ENCODE measurements around the gene VASH2.
"Not testable (repeated sequence)": the region's sequence is repeated elsewhere in the genome, so short reads cannot be mapped to it uniquely, and the experiment has no call there.

VASH2 gene

DNA sequence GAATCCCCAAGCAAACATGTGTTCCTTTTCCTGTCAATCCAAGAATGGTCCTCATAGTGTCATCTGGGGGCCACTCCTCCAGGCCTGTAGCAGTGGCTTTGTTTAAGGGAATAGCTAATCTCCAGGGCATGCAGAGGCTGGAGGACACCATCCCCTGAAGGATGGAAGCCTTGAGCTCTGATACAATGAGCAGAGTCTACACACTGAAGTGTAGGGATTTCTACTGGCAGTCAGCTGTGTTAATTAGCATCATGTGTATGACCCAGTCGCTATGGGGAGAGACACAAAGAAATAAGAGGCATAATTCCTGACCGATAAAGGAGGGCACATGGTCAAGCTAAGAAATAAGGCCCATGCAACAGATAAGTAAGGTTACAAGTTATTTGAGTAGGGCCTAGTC lies 36.2 kb downstream of the VASH2 start:
- Histone ChIP-seq H3K36me3 (ENCODE audit: insufficient read depth, low read length) (peaks cover 24% of the 10 kb centered on the region), H3K4me1 (ENCODE audit: insufficient read depth, low read length) (peaks cover 11% of the 10 kb centered on the region), H3K9me3 (ENCODE audit: control insufficient read depth, insufficient read depth, low read length) (no peaks in the 10 kb centered on the region), H3K9ac (ENCODE audit: low read depth, low read length) (no peak overlapping the region)

DNA sequence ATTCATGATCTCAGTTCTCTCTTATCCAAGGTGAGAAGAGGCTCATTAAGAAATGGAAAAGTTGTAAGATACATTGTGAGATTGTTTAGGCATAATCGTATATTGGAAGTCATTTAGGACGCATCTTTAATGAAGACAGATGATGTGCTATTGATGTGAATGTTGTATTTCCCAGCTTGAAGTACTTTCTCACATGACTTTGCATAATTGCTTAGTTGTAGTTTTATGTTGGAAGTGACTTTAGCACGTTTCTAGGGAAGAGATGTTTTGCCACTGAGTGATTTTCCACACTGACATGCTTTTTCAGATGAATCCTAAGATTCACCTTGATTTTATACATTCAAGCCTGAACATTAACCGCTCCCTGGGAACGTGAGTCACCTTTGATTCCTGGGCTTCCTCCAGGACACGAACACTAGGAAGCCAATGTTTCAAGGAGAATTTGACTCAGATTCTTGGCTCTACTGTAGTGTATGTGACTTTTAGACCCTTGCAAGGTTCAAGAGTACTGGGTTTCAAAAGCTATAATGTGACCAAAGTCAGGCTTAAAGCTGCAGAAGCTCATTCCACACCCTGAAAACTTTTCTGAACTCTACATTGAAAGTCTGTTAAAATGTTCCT lies 37.5 kb downstream of the VASH2 start:
- H3K9me3 ChIP-seq (ENCODE audit: control insufficient read depth, insufficient read depth, low read length), result no peaks in the 10 kb centered on the region
- peaks cover 31% of the 10 kb centered on the region for H3K36me3 ChIP-seq (ENCODE audit: insufficient read depth, low read length)

DNA sequence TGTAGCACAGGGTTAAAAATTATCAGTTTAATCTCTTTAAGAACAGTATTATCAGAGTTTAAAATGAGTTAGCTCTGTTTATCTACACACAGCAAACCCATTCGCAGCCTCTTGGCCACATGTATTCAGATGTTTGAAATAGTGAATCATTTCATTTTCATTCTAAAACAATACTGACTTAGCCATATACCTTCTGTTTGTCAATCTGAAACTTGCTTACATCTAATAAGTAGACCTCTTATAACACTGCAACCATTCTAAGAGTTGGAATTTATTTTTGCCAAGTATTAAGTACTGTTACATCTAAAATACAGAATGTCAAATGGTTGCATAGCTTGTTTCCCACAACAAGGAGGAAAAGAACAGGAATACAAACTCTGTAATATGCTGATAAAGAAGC lies 39.9 kb downstream of the VASH2 start:
- Histone ChIP-seq H3K36me3 (ENCODE audit: insufficient read depth, low read length) (peaks cover 24% of the 10 kb centered on the region), H3K9ac (ENCODE audit: low read depth, low read length) (no peak overlapping the region), H3K4me1 (ENCODE audit: insufficient read depth, low read length) (peaks cover 11% of the 10 kb centered on the region), H3K9me3 (ENCODE audit: control insufficient read depth, insufficient read depth, low read length) (no peaks in the 10 kb centered on the region)

More for the DNA sequence above, 37.5 kb downstream of the VASH2 start:
- Histone ChIP-seq H3K9ac (ENCODE audit: low read depth, low read length) (no peak overlapping the region), H3K4me1 (ENCODE audit: insufficient read depth, low read length) (peaks cover 11% of the 10 kb centered on the region)

DNA sequence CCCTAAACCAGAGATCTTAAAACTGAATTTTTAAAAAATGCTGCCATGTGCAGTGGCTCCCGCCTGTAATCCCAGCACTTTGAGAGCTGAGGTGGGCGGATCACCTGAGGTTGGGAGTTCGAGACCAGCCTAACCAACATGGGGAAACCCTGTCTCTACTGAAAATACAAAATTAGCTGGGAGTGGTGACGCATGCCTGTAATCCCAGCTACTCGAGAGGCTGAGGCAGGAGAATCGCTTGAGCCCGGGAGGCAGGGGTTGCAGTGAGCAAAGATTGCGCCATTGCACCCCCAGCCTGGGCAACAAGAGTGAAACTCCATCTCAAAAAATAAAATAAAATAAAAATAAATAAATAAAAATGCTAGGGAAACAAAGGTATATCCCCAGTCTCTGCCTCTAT lies 43.6 kb downstream of the VASH2 start:
- peaks cover 14% of the 10 kb centered on the region; the same call in 1 of the 2 replicates for H3K36me3 ChIP-seq (ENCODE audit: insufficient read depth, low read length)
- not testable (repeated sequence) for H3K9ac ChIP-seq (ENCODE audit: low read depth, low read length); H3K9me3 ChIP-seq (ENCODE audit: control insufficient read depth, insufficient read depth, low read length); H3K4me1 ChIP-seq (ENCODE audit: insufficient read depth, low read length)

DNA sequence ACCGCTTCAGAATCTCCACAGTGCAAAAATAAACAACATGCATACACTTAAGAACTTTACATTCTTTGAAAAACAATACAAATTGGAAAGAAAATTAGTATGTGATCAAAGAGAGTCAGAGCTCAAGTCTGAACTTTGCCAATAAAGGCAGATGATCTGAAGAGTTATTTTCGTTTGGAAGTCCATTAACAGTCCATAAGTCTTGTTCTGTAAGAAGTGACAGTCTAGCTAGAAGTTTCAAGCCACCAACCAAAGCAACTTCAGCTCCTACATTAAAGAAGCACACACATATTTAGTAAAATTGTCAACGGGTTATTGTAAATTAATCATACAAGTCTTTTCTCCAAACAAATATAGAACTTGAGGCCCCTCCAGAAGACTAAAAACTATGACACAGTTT lies 44.6 kb downstream of the VASH2 start:
- peaks cover 7% of the 10 kb centered on the region; the same call in 1 of the 2 replicates for H3K36me3 ChIP-seq (ENCODE audit: insufficient read depth, low read length)

DNA sequence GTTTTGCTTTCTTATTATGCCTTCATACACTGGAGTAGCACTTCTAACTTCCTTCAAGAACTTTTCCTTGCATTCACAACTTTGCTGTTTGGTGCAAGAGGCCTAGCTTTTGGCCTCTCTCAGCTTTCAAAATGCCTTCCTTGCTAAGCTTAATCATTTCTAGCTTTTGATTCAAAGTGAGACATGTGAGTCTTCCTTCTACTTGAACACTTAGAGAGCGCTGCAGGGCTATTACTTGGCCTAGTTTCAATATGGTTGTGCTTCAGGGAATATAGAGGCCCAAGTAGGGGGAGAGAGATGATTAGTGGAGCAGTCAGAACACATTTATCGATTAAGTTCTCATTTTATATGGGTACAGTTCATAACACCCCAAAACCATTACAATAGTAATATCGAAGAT lies 52.9 kb downstream of the VASH2 start:
- Histone ChIP-seq H3K4me1 (ENCODE audit: insufficient read depth, low read length) (no peaks in the 10 kb centered on the region), H3K9ac (ENCODE audit: low read depth, low read length) (no peak overlapping the region), H3K36me3 (ENCODE audit: insufficient read depth, low read length) (peaks cover 14% of the 10 kb centered on the region; the same call in 1 of the 2 replicates), H3K9me3 (ENCODE audit: control insufficient read depth, insufficient read depth, low read length) (no peaks in the 10 kb centered on the region)

More for the DNA sequence above, 44.6 kb downstream of the VASH2 start:
- Histone ChIP-seq H3K9me3 (ENCODE audit: control insufficient read depth, insufficient read depth, low read length) (no peaks in the 10 kb centered on the region), H3K4me1 (ENCODE audit: insufficient read depth, low read length) (no peaks in the 10 kb centered on the region; the same call in 1 of the 2 replicates), H3K9ac (ENCODE audit: low read depth, low read length) (no peak overlapping the region)

DNA sequence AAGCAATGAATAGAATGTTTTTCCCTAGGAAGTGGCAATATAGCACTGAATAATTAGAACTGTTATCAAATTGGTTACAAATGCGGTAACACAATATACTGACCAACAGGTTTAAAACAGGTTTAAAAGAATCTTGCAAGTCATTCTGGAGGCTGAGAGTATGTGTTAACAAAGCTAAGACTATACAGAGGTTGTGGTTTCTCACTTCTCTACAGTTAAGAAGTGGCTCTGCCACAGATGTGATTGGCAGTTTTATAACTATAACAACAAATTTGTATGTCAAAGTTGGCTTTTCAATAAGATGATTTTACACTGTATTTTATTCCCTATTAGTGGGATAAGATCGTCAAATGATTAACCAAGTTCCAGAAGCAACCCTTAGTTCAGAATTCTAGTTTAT lies 58.2 kb downstream of the VASH2 start:
- no peaks in the 10 kb centered on the region for H3K9me3 ChIP-seq (ENCODE audit: control insufficient read depth, insufficient read depth, low read length)
- no peak overlapping the region for H3K9ac ChIP-seq (ENCODE audit: low read depth, low read length)
- peaks cover 16% of the 10 kb centered on the region for H3K36me3 ChIP-seq (ENCODE audit: insufficient read depth, low read length)
- no peaks in the 10 kb centered on the region for H3K4me1 ChIP-seq (ENCODE audit: insufficient read depth, low read length)

DNA sequence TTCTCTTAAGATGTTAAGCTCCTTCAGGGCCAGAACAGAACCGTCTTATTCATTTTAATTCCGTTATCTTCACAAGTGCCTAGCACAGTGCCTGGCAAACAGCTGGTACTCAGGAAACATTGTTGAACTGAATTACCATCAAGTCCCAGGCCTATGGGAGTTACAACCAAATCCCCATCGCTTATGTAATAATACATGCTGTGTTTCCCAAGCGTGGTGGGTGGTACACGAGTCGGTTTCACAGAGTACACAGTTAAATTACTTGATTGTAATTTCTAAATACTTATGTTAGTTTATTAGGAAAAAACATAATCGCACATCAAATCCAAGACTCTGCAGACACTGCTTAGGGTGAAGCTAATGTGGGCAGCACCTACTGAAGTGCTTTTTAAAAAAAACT lies 64.3 kb downstream of the VASH2 start:
- H3K9me3 ChIP-seq (ENCODE audit: control insufficient read depth, insufficient read depth, low read length), result no peaks in the 10 kb centered on the region
- no peaks in the 10 kb centered on the region for H3K4me1 ChIP-seq (ENCODE audit: insufficient read depth, low read length)
- H3K9ac ChIP-seq (ENCODE audit: low read depth, low read length), result peak overlapping the region; percentile 96
- peaks cover 2% of the 10 kb centered on the region; the same call in 1 of the 2 replicates for H3K36me3 ChIP-seq (ENCODE audit: insufficient read depth, low read length)

DNA sequence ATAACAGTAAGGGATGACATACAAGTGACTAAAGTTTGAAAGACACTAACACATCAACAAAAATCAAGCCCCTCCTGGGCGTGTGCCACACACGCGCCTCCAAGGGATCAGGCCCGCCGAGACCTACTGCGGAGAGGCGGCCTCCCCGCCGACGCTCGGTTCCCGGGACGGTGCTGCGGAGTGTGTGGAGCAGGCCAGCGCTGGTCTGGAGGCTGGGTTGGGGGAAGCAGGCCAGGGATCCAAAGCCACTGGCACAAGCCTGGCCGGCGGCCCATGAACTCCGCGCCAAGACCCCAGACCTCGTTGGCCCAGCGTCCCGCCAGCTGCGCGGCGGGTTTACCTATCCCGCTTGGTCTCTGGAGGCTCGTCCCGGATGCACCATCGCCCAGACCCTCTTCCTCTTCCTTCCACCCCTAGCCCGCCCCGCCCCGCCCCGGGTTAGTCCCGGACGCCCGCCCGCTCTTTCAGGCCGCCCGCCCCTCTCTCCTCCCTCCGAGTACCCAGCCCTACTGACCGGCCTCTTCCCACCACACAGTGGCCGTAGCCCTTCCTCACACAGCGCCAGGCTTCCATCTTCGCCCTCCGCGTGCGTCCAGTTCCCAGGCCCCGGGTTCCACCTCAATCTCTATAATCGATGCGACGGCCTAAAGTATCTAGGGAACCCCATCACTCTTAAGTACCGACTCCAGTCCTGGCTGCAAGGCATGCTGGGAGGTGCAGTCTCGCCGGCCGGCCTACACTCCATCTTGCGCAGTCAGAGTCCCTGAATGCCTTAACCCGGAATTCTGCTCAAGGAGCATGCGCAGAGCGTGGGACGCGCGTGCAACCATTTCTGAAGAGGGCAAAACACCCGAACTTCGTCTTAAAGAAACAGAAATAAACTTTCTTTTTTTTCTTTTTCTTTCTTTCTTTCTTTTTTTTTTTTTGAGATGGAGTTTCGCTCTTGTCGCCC lies 65.0 kb downstream of the VASH2 start, which contains the start of gene ANGEL2:
Gene ANGEL2, minus strand, starts transcription at position 769 of the 952 bp plus-strand sequence. Its CDS starts 196 bp downstream, at position 573.
- peak within 1 kb of the TSS; percentile 96 for H3K9ac ChIP-seq (ENCODE audit: low read depth, low read length)
- H3K4me1 ChIP-seq (ENCODE audit: insufficient read depth, low read length), result no peaks in the 10 kb centered on the region
- H3K9me3 ChIP-seq (ENCODE audit: control insufficient read depth, insufficient read depth, low read length), result no peaks in the 10 kb centered on the region
- peaks cover 2% of the 10 kb centered on the region; the same call in 1 of the 2 replicates for H3K36me3 ChIP-seq (ENCODE audit: insufficient read depth, low read length)

DNA sequence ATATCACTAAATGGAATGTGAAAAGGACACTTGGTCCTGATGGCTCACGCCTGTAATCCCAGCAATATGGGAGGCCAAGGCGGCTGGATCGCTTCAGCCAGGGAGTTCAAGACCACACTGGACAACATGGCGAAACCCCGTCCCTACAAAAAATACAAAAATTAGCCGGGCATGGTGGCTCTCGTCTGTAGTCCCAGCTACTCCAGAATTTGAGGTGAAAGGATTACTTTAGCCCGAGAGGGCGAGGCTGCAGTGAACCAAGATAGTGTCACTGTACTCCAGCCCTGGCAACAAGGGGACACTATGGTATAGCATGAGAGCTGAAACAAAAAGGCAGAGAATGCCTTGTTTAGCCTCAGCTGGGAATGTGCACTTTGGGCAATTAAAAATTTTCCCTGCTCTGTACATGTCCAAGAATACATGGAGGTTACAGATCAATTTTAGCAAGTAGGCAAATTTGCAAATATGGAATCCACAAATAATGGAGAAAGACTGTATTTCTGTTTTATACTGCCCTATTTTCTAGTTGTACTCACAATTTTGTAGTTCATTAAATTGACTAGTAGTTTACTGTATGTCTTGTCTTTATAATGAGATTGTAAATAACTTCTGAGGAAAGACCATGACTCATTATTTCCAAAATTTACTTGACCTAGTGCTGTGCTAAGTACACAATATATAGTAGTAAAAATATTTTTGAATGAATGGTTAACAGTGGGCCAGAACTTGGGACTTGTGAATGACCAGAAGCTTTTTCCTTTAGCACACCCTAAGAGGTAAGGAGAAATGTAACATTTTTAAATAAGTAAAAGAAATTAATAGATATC lies 67.3 kb downstream of the VASH2 start:
- Histone ChIP-seq H3K4me1 (ENCODE audit: insufficient read depth, low read length) (no peaks in the 10 kb centered on the region), H3K36me3 (ENCODE audit: insufficient read depth, low read length) (no peaks in the 10 kb centered on the region; the same call in 1 of the 2 replicates), H3K9ac (ENCODE audit: low read depth, low read length) (no peak overlapping the region), H3K9me3 (ENCODE audit: control insufficient read depth, insufficient read depth, low read length) (no peaks in the 10 kb centered on the region)

DNA sequence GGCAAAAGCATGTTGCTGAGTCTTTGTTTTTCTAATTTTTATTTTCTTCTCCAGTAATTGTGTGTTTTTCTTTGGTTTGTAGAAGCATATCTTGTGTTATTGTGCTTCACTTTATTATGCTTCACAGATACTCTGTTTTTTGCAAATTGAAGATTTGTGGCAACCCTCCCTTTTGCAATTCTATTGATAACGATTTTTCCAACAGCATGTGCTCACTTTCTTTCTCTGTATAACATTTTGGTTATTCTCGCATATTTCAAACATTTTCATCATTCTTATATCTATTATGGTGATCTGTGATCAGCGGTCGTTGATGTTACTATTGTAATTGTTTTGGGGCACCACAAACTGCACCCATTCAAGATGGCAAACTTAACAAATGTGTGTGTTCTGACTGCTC lies 69.1 kb downstream of the VASH2 start:
- Histone ChIP-seq H3K9me3 (ENCODE audit: control insufficient read depth, insufficient read depth, low read length) (no peaks in the 10 kb centered on the region), H3K4me1 (ENCODE audit: insufficient read depth, low read length) (no peaks in the 10 kb centered on the region), H3K36me3 (ENCODE audit: insufficient read depth, low read length) (no peaks in the 10 kb centered on the region), H3K9ac (ENCODE audit: low read depth, low read length) (no peak overlapping the region)

DNA sequence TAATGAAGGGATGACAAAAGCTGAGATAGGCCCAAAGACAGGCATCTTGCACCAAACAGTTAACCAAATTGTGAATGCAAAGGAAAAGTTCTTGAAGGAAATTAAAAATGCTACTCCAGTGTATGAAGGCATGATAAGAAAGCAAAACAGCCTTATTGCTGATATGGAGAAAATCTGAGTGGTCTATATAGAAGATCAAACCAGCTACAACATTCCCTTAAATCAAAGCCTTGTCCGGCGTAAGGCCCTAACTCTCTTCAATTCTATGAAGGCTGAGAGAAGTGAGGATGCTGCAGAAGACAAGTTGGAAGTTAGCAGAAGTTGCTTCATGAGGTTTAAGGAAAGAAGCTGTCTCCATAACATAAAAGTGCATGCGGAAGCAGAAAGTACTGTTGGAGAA lies 69.7 kb downstream of the VASH2 start:
- Histone ChIP-seq H3K9me3 (ENCODE audit: control insufficient read depth, insufficient read depth, low read length) (no peaks in the 10 kb centered on the region), H3K4me1 (ENCODE audit: insufficient read depth, low read length) (no peaks in the 10 kb centered on the region), H3K36me3 (ENCODE audit: insufficient read depth, low read length) (no peaks in the 10 kb centered on the region)

DNA sequence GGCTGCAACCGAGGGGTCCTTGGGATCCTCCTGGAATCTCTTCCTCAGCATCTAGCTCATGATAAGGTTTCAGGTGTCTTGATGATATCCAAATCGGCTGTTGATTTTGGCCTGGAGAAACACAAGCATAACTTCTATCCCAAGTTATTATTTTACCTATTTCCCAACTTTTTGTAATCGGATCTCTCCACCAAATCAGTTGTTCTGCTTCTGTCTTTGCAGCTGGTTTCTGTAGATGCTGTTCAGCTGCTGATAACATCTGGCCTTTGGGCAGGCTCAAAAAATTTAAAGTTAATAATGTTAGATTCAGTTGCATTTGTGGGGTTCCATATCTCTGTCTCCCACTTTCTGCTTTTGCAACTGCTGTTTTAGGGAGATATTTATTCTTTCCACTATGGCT lies 76.7 kb downstream of the VASH2 start:
- not testable (repeated sequence) for H3K9me3 ChIP-seq (ENCODE audit: control insufficient read depth, insufficient read depth, low read length); H3K9ac ChIP-seq (ENCODE audit: low read depth, low read length); H3K4me1 ChIP-seq (ENCODE audit: insufficient read depth, low read length); H3K36me3 ChIP-seq (ENCODE audit: insufficient read depth, low read length)

More for the DNA sequence above, 69.7 kb downstream of the VASH2 start:
- no peak overlapping the region for H3K9ac ChIP-seq (ENCODE audit: low read depth, low read length)

DNA sequence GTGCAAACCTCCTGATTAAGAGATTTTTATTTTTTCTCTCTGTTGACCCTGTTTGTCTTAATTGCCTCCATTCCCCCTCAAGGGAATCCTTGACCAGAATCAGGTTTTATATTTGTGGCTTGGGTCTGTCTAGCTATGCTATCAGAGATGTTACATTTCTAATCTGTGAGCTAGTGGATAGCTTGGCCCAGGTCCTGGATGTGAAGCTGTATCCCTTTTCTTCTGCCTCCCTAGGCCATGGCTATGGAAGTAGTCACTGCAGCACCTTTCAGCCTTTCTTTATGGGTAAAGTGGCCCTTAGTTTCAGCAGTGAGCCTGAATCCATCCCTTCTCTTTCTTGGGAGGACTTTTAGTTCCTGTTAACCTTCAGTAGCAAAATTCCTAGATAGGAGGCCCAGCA lies 82.3 kb downstream of the VASH2 start:
- no peaks in the 10 kb centered on the region for H3K36me3 ChIP-seq (ENCODE audit: insufficient read depth, low read length)
- H3K4me1 ChIP-seq (ENCODE audit: insufficient read depth, low read length), result no peaks in the 10 kb centered on the region
- H3K9me3 ChIP-seq (ENCODE audit: control insufficient read depth, insufficient read depth, low read length), result peaks cover 7% of the 10 kb centered on the region; the same call in 1 of the 2 replicates
- H3K9ac ChIP-seq (ENCODE audit: low read depth, low read length), result no peak overlapping the region

All from ES-I3 (cell line).